Upper lobe of left lung (tissue), 6 donors: Measurements from ENCODE around the gene FRMD5. TPM values are rescaled to one million over a fixed set of nuclear protein-coding genes. Genes with fewer than 3 reads are reported as not detected.
"Not testable (repeated sequence)": the region's sequence is repeated elsewhere in the genome, so short reads cannot be mapped to it uniquely, and the experiment has no call there.

Experiments
- ATAC-seq, 2 donors: fragments of 200-7000 bp; cut with Tn5 transposase; one replicate each; pipeline ENCODE4 v1.9.1; 2022; ENCODE audit warnings: mild to moderate bottlenecking in 2 of 2, moderate library complexity in 2 of 2; ENCODE audit not compliant: low FRiP score in 2 of 2
- DNase-seq, 2 donors: peaks; one replicate each; pipeline ENCODE4 v3.0.0-alpha.2; 2019 to 2020
- H3K27ac ChIP-seq, 4 donors: fragments of 200-600 bp; sonication (generic); one replicate each; pipeline ENCODE4 v1.5.1; 2016 to 2019
- H3K27me3 ChIP-seq, 4 donors: fragments of 200-600 bp; sonication (generic); one replicate each; pipeline ENCODE4 v1.5.1; 2017 to 2019
- H3K36me3 ChIP-seq, 4 donors: fragments of 200-600 bp; sonication (generic); one replicate each; pipeline ENCODE4 v1.5.1; 2016 to 2019
- H3K4me1 ChIP-seq, 4 donors: fragments of 200-600 bp; sonication (generic); one replicate each; pipeline ENCODE4 v1.5.1; 2018 to 2019
- H3K4me3 ChIP-seq, 4 donors: fragments of 200-600 bp; sonication (generic); one replicate each; pipeline ENCODE4 v1.5.1; 2017 to 2019; ENCODE audit warnings: mild to moderate bottlenecking in 2 of 4, moderate library complexity in 1 of 4
- H3K9me3 ChIP-seq, 4 donors: fragments of 200-600 bp; sonication (generic); one replicate each; pipeline ENCODE4 v1.5.1; 2018 to 2019
- EP300 ChIP-seq, 4 donors: sonication (generic); formaldehyde crosslinking; IDR thresholded peaks; one replicate each; pipeline ENCODE4 v1.5.1; 2017; ENCODE audit warnings: antibody characterized with exemption in 4 of 4, control low read depth in 2 of 4
- POLR2A ChIP-seq, 4 donors: fragments of 450-650 bp; IDR thresholded peaks; one replicate each; pipeline ENCODE4 v1.5.1; 2016 to 2017; ENCODE audit warnings: antibody characterized with exemption in 4 of 4, mild to moderate bottlenecking in 2 of 4
- POLR2AphosphoS5 ChIP-seq, 2 donors: sonication (generic); formaldehyde crosslinking; IDR thresholded peaks; one replicate each; pipeline ENCODE4 v1.5.1; 2017; ENCODE audit warnings: antibody characterized with exemption in 2 of 2
- WGBS, 2 donors: methylation state at CpG; one replicate each; pipeline ENCODE4 v1.1.5; 2017 to 2018; 5-methylcytosine and 5-hydroxymethylcytosine counted together
- total RNA-seq, 6 donors: library from RNA; depleted of rRNA in 4 of 6; stranded (reverse); fragments of >200 nt in 4 of 6; gene quantifications; one replicate each; pipeline versions ENCODE4 v1.1.0 to v1.2.1, GENCODE V29; 2016 to 2021
- TF ChIP-seq, protein P1 (sequence below), 6 experiments: fragments of 450-650 bp in 4 of 6; fragments of 200-600 bp in 2 of 6; sonication (generic) in 2 of 6; IDR thresholded peaks; one replicate each; pipeline ENCODE4 v1.5.1; 2016 to 2019; ENCODE audit warnings: antibody characterized with exemption in 6 of 6
- donor health status: DM: no; HTN: no; CAD: no; lungs with moderate emphysema.
- donor health status: DM: no; HTN: yes; CAD: no; lungs with severe emphysema.

FRMD5 gene
- total RNA-seq: 1 to 10 TPM in 2 of 6 donors, under 1 TPM in 2, not detected in 2; 0.15 to 1.3 (median 0.99) TPM

DNA sequence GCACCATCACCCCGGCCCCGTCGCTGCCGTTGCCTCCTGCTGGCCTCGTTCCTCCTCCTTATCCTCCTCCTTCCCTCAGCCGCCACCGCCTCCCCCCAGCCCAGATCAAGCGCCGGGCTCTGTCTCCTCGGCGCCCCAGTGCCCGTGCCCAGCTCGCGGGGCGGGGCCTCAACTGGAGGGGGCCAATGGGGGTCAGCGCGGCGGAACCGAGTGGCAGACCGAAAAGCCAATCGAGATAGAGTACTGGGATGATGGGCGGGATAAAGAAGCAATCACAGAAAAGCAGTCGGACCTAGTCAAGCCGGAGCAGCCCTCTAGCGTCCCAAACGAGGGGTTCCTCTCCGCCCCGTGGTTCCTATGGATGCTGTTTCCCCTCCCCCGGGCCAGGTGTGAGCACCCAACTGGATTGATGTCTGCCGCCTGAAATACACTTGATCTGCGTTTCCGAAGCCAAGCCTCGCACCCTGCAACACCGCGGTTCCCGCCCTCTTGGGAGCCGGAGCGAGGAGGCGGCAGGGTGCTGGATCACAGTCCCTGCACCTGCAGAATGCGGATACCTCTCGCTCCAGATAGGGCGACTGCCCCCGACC lies at the start of gene FRMD5:
TSS of gene FRMD5 (minus strand) at position 121 of the 590 bp plus-strand sequence.
- WGBS, 2 donors: 1 to 3% methylated on average over 26 to 39 of the region's 43 CpGs
- TF ChIP-seq POLR2A (IDR thresholded peaks at IDR 0.05): peak in 1 of 4 donors; percentile 17
- TF ChIP-seq POLR2AphosphoS5 (IDR thresholded peaks at IDR 0.05): no peak
- TF ChIP-seq, protein P1, sequence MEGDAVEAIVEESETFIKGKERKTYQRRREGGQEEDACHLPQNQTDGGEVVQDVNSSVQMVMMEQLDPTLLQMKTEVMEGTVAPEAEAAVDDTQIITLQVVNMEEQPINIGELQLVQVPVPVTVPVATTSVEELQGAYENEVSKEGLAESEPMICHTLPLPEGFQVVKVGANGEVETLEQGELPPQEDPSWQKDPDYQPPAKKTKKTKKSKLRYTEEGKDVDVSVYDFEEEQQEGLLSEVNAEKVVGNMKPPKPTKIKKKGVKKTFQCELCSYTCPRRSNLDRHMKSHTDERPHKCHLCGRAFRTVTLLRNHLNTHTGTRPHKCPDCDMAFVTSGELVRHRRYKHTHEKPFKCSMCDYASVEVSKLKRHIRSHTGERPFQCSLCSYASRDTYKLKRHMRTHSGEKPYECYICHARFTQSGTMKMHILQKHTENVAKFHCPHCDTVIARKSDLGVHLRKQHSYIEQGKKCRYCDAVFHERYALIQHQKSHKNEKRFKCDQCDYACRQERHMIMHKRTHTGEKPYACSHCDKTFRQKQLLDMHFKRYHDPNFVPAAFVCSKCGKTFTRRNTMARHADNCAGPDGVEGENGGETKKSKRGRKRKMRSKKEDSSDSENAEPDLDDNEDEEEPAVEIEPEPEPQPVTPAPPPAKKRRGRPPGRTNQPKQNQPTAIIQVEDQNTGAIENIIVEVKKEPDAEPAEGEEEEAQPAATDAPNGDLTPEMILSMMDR (IDR thresholded peaks at IDR 0.05): peak in 5 of 6 experiments; percentile 14 to 51 (median 27)
- no peak for TF ChIP-seq EP300 (IDR thresholded peaks at IDR 0.05)
- Histone ChIP-seq H3K27me3 (peaks cover 0 to 23% (median 19%) of the 10 kb centered on the region in 4 donors), H3K27ac (no peak within 1 kb of the TSS), H3K4me3 (peak within 1 kb of the TSS; percentile 4 to 70 (median 50)), H3K36me3 (no peaks in the 10 kb centered on the region), H3K9me3 (no peaks in the 10 kb centered on the region), H3K4me1 (peaks cover 20 to 23% (median 22%) of the 10 kb centered on the region in 4 donors)
- DNase-seq (peak; percentile 77 to 94), ATAC-seq (peak; percentile 97 to 98)

DNA sequence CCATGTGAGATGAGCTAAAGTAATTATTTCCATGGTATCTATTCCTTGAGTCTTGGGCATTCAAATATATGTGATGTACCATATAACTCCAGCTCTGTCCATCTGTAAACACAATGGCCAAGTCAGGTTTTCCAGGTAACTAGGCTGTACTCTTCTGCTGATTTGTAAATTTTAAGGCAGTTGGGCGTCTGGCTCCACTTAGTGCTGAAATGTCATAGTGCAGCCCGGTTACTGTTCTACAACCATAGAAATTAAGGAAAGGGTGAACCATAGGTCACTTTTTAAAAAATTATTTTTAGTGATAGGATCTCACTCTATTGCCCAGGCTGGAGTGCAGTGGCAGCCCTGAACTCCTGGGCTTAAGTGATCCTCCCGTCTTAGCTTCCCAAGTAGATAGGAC lies 48.8 kb upstream of the FRMD5 start:
- 74 to 90% methylated on average over 3 of the region's 3 CpGs for WGBS, 2 donors
- H3K4me1 ChIP-seq: no peaks in the 10 kb centered on the region
- TF ChIP-seq, protein P1 (IDR thresholded peaks at IDR 0.05): no peak
- TF ChIP-seq POLR2A (IDR thresholded peaks at IDR 0.05) (no peak), EP300 (IDR thresholded peaks at IDR 0.05) (no peak), POLR2AphosphoS5 (IDR thresholded peaks at IDR 0.05) (no peak)
- H3K36me3 ChIP-seq: no peaks in the 10 kb centered on the region
- H3K9me3 ChIP-seq: no peaks in the 10 kb centered on the region
- no peak for ATAC-seq
- H3K27ac ChIP-seq: no peak overlapping the region
- DNase-seq: no peak
- no peak overlapping the region for H3K4me3 ChIP-seq
- H3K27me3 ChIP-seq: no peaks in the 10 kb centered on the region

DNA sequence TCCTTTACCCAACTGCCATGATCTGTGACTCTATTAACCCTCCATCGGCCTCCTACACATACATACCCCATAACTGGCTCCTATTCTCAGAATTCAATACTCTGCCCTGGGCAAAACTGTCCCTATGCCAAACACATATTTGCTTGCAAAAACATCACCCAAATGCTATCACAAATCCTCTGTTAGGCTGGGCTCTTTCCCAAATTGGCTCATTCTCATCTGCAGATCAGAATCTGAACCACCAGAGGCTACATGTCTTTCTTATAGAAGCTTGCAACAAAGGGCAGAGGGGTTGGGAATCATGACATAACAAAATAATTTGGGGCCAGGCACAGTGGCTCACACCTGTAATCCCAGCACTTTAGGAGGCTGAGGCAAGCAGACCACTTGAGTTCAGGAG lies 48.1 kb upstream of the FRMD5 start:
- Histone ChIP-seq H3K27me3 (no peaks in the 10 kb centered on the region), H3K9me3 (no peaks in the 10 kb centered on the region), H3K4me3 (no peak overlapping the region), H3K36me3 (no peaks in the 10 kb centered on the region), H3K27ac (no peak overlapping the region), H3K4me1 (no peaks in the 10 kb centered on the region)
- ATAC-seq (no peak), DNase-seq (no peak)
- 77 to 86% methylated on average over 1 of the region's 1 CpG for WGBS, 2 donors
- no peak for TF ChIP-seq EP300 (IDR thresholded peaks at IDR 0.05)
- no peak for TF ChIP-seq POLR2AphosphoS5 (IDR thresholded peaks at IDR 0.05)
- TF ChIP-seq POLR2A (IDR thresholded peaks at IDR 0.05): no peak
- TF ChIP-seq, protein P1 (IDR thresholded peaks at IDR 0.05): no peak

DNA sequence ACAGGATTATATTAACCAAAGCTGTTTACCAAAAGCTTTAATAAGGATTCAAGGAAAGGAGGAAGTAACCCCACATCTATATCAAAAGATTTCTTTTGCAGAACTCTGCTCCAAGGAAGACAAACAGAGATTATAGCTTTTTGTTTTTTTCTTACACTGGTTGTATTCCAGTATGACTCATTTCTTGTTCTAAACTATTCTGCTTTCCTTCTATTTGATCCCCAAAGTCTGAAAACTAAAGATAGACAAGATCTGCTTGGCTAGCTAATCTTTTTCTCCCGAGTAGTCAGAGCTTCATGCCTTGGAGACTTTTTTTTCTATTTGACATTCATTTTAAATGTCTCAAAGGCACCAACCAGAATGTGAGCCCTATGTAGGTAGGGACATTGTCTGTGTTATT lies 36.8 kb upstream of the FRMD5 start:
- H3K27ac ChIP-seq: no peak overlapping the region
- H3K9me3 ChIP-seq: no peaks in the 10 kb centered on the region
- no peaks in the 10 kb centered on the region for H3K27me3 ChIP-seq
- no peaks in the 10 kb centered on the region for H3K4me1 ChIP-seq
- no peak for TF ChIP-seq POLR2A (IDR thresholded peaks at IDR 0.05)
- 55 to 70% methylated on average over 1 of the region's 1 CpG for WGBS, 2 donors
- ATAC-seq: no peak
- no peaks in the 10 kb centered on the region for H3K36me3 ChIP-seq
- H3K4me3 ChIP-seq: no peak overlapping the region
- no peak for DNase-seq

DNA sequence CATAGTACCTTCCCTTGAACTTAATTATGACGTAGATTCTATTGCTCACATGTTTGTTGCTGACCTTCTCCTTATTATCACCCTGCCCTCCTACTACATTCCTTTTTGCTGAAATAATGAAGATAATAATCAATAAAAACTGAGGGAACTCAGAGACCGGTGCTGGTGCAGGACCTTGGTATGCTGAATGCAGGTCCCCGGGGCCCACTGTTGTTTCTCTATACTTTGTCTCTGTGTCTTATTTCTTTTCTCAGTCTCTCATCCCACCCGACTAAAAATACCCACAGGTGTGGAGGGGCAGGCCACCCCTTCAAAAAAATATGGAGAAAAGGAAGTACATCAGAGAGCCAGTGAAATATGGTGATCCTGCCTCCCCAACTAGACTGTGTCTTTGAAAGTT lies 34.2 kb upstream of the FRMD5 start:
- H3K27me3 ChIP-seq, DNase-seq, H3K27ac ChIP-seq, H3K4me1 ChIP-seq, H3K4me3 ChIP-seq, H3K9me3 ChIP-seq, H3K36me3 ChIP-seq, ATAC-seq: not testable (repeated sequence)
- 87 to 94% methylated on average over 4 of the region's 4 CpGs for WGBS, 2 donors

DNA sequence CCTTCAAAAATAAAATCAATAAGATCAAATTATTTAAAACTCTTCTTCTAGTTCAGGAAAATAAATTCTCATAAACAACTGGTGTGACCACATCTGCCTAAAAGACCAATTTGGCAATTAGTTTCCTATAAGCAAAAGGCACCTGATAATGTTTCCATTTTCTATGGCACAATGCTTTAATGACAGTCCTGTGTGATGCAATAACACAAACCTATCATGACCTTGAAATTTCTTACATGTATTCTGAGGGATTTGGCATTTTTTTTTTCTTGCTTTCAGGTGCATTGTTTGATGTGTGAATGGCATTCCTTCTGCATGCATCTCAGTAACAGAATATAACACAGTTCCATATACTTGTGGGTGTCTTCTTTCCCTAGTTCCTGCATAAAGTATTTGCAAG lies 32.5 kb upstream of the FRMD5 start:
- TF ChIP-seq POLR2AphosphoS5 (IDR thresholded peaks at IDR 0.05) (no peak), EP300 (IDR thresholded peaks at IDR 0.05) (no peak), POLR2A (IDR thresholded peaks at IDR 0.05) (no peak)
- TF ChIP-seq, protein P1 (IDR thresholded peaks at IDR 0.05): no peak
- H3K4me3 ChIP-seq: no peak overlapping the region
- H3K9me3 ChIP-seq: peaks cover 0 to 5% (median 2%) of the 10 kb centered on the region in 4 donors
- H3K36me3 ChIP-seq: no peaks in the 10 kb centered on the region
- no peak overlapping the region for H3K27ac ChIP-seq
- H3K27me3 ChIP-seq: no peaks in the 10 kb centered on the region
- no peak for DNase-seq
- H3K4me1 ChIP-seq: no peaks in the 10 kb centered on the region
- no peak for ATAC-seq

DNA sequence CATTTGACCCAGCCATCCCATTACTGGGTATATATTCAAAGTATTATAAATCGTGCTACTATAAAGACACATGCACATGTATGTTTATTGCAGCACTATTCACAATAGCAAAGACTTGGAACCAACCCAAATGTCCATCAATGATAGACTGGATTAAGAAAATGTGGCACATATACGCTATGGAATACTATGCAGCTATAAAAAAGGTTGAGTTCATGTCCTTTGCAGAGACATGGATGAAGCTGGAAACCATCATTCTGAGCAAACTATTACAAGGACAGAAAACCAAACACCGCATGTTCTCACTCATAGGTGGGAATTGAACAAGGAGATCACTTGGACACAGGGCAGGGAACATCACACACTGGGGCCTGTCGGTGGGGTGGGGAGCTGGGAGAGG lies 31.9 kb upstream of the FRMD5 start:
- H3K27ac ChIP-seq, ATAC-seq, H3K36me3 ChIP-seq, H3K27me3 ChIP-seq, H3K4me3 ChIP-seq, DNase-seq, H3K9me3 ChIP-seq, H3K4me1 ChIP-seq: not testable (repeated sequence)
- WGBS, 2 donors: 90 to 99% methylated on average over 4 of the region's 4 CpGs
